Loucy (cell line): Measurements from ENCODE around the gene PGS1.
A peak's percentile ranks its signal among the peaks of the same experiment; 100 is the strongest.

Experiments used
- H2AFZ ChIP-seq: fragments of 200-600 bp; sonication (generic); 2 replicates; pipeline ENCODE4 v1.6.0; 2016; ENCODE audit warnings: antibody characterized with exemption, mild to moderate bottlenecking, low read length, moderate library complexity
- H3F3A ChIP-seq: fragments of 200-600 bp; 2 replicates; pipeline ENCODE4 v1.6.0; 2016; ENCODE audit warnings: antibody characterized with exemption, low read depth, mild to moderate bottlenecking
- H3K27me3 ChIP-seq: fragments of 200-600 bp; sonication (generic); 2 replicates; pipeline ENCODE4 v1.6.1; 2014; ENCODE audit warnings: low read length, mild to moderate bottlenecking; ENCODE audit not compliant: insufficient read depth, poor library complexity, severe bottlenecking
- H3K36me3 ChIP-seq: fragments of 200-600 bp; sonication (generic); 2 replicates; pipeline ENCODE4 v1.6.1; 2016; ENCODE audit warnings: low read length; ENCODE audit not compliant: insufficient read depth
- H3K4me1 ChIP-seq: fragments of 200-600 bp; sonication (generic); 2 replicates; pipeline ENCODE4 v1.5.1; 2014; ENCODE audit warnings: low read length, mild to moderate bottlenecking; ENCODE audit not compliant: insufficient read depth, poor library complexity, severe bottlenecking
- H3K4me2 ChIP-seq: fragments of 200-600 bp; sonication (generic); 2 replicates; pipeline ENCODE4 v1.6.0; 2014; ENCODE audit warnings: antibody characterized with exemption, low read length, low read depth, mild to moderate bottlenecking; ENCODE audit not compliant: poor library complexity, severe bottlenecking
- H3K4me3 ChIP-seq: fragments of 200-600 bp; sonication (generic); 2 replicates; pipeline ENCODE4 v1.5.1; 2014; ENCODE audit warnings: low read length, mild to moderate bottlenecking, mixed read lengths; ENCODE audit not compliant: poor library complexity, severe bottlenecking
- H3K79me2 ChIP-seq: fragments of 200-600 bp; sonication (generic); 2 replicates; pipeline ENCODE4 v1.6.1; 2014; ENCODE audit warnings: low read length; ENCODE audit not compliant: insufficient read depth
- H3K9ac ChIP-seq: fragments of 200-600 bp; sonication (generic); 2 replicates; pipeline ENCODE4 v1.6.0; 2014; ENCODE audit warnings: mild to moderate bottlenecking, low read depth, low read length, moderate library complexity; ENCODE audit not compliant: poor library complexity, severe bottlenecking
- H3K9me2 ChIP-seq: fragments of 200-600 bp; sonication (generic); replicated peaks from 2 replicates; pipeline ENCODE4 v1.6.1; 2016; ENCODE audit warnings: low read depth, low read length, mixed read lengths
- H3K9me3 ChIP-seq: fragments of 200-600 bp; sonication (generic); 2 replicates; pipeline ENCODE4 v1.6.1; 2014; ENCODE audit warnings: mild to moderate bottlenecking, antibody characterized with exemption, low read length, low read depth; ENCODE audit not compliant: insufficient read depth
- H4K20me1 ChIP-seq: fragments of 200-600 bp; sonication (generic); 2 replicates; pipeline ENCODE4 v1.6.0; 2014; ENCODE audit warnings: antibody characterized with exemption, low read length, mild to moderate bottlenecking; ENCODE audit not compliant: insufficient read depth, poor library complexity, severe bottlenecking
- EZH2phosphoT487 ChIP-seq: fragments of 200-600 bp; IDR thresholded peaks from 2 replicates; pipeline ENCODE4 v1.6.1; 2018; ENCODE audit warnings: antibody characterized with exemption, mild to moderate bottlenecking, moderate library complexity, borderline replicate concordance
- TF ChIP-seq, protein P1 (sequence below): fragments of 200-600 bp; sonication (generic); conservative IDR thresholded peaks from 2 replicates; pipeline ENCODE4 v1.5.1; 2014; ENCODE audit warnings: mild to moderate bottlenecking, antibody characterized with exemption, low read length

The PGS1 gene

DNA sequence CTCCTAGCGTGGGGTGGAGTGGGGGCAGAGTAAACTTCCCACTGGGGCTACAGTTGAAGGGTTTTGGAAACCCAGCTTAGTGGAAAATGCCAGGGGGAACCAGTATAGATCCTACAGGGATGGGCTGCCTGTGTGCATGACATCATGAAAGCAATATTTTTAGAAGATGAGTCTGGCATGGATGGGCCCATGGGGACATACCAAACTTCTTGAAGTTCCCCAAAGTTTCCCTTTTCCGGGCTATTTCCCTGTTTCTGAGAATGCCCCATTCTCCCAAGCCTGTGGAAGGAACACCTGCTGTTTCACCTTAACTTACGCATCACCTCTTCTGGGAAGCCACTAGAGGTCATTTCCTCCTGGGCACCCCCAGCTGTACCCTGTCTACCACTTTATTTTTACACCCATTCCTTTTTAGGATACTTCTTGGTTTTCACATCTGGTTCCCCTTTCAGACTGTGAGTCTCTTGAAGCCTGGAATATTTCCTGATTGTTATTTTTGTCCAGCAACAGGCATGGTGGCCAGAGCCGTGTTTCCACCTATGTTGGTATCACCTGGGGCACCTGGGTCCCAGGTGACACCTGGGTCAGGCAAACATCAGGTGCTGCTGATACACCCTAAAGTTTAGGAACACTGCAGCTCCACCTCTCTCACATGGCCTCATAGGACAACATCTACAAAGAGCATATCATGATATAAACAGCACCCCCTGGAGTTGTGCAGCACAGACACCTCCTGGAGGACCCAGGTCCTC, 28.4 kb upstream of the PGS1 start:
- Histone ChIP-seq H3K9me2 (no peaks in the 10 kb centered on the region), H3K36me3 (no peaks in the 10 kb centered on the region), H3K9ac (no peak overlapping the region), H3K9me3 (no peaks in the 10 kb centered on the region), H3K27me3 (no peaks in the 10 kb centered on the region), H3F3A (no peaks in the 10 kb centered on the region), H2AFZ (no peak overlapping the region), H3K4me3 (no peak overlapping the region), H3K79me2 (no peaks in the 10 kb centered on the region), H3K4me2 (no peak overlapping the region), H4K20me1 (no peaks in the 10 kb centered on the region), H3K4me1 (peaks cover 4% of the 10 kb centered on the region)
- no peak for TF ChIP-seq EZH2phosphoT487
- TF ChIP-seq, protein P1, sequence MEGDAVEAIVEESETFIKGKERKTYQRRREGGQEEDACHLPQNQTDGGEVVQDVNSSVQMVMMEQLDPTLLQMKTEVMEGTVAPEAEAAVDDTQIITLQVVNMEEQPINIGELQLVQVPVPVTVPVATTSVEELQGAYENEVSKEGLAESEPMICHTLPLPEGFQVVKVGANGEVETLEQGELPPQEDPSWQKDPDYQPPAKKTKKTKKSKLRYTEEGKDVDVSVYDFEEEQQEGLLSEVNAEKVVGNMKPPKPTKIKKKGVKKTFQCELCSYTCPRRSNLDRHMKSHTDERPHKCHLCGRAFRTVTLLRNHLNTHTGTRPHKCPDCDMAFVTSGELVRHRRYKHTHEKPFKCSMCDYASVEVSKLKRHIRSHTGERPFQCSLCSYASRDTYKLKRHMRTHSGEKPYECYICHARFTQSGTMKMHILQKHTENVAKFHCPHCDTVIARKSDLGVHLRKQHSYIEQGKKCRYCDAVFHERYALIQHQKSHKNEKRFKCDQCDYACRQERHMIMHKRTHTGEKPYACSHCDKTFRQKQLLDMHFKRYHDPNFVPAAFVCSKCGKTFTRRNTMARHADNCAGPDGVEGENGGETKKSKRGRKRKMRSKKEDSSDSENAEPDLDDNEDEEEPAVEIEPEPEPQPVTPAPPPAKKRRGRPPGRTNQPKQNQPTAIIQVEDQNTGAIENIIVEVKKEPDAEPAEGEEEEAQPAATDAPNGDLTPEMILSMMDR: peak; percentile 37

DNA sequence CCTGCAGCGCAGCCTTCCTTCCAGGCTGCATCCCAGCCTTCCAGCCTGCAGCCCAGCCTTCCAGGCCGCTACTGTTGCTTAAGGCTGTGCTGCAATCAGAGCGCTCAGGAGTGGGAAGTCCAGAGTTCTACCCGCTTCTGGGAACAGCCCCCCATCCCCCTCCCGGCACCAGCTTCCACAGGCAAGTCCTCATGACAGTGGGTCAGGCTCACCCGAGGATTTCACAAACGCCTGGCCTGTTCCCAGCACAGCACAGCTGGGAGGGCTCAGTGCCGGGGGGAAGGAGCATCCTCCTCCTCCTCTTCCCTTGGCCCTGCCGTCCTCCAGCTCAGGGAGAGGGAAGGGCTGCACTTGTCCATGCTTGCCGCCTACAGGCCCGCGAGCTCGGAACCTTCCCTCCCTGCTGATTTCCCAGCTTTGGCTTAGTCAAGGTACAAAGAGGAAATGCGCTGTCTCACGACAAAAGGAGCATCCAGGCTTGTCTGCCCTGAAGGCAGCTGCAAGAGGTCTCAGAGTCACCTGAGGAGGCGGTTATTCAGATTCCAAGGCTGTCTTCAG, 26.9 kb upstream of the PGS1 start:
- H2AFZ ChIP-seq: no peak overlapping the region

DNA sequence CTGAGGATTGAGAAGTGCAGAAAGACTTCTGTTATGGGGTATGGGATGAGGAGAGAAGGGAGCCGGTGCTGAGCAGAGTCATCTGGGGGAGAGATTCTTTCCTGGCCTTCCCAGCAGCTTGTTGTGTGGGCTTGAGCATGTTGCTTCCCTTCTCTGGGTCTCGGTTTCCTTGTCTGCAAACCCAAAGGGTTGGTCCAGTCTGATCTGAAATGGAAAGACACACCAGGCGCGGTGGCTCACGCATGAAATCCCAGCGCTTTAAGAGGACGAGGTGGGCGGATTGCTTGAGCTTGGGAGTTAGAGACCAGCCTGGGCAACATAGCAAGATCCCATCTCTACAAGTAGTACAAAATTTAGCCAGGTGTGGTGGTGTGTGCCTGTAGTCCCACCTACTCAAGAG, 24.6 kb upstream of the PGS1 start:
- Histone ChIP-seq H3K27me3 (no peaks in the 10 kb centered on the region), H3K4me3 (no peak overlapping the region)

More for the DNA sequence above, 26.9 kb upstream of the PGS1 start:
- Histone ChIP-seq H3K4me3 (no peak overlapping the region), H3K27me3 (no peaks in the 10 kb centered on the region), H3K9me3 (no peaks in the 10 kb centered on the region), H3K9me2 (no peaks in the 10 kb centered on the region), H3K4me1 (peaks cover 16% of the 10 kb centered on the region), H3K36me3 (no peaks in the 10 kb centered on the region), H3K9ac (no peak overlapping the region), H3K79me2 (no peaks in the 10 kb centered on the region), H4K20me1 (no peaks in the 10 kb centered on the region), H3F3A (peaks cover 5% of the 10 kb centered on the region; the same call in 1 of the 2 replicates), H3K4me2 (no peak overlapping the region)
- TF ChIP-seq EZH2phosphoT487: no peak
- TF ChIP-seq, protein P1: no peak

More for the DNA sequence above, 24.6 kb upstream of the PGS1 start:
- Histone ChIP-seq H3K36me3 (no peaks in the 10 kb centered on the region), H3K9me2 (no peaks in the 10 kb centered on the region), H3K4me2 (no peak overlapping the region), H3K79me2 (no peaks in the 10 kb centered on the region), H3K9me3 (no peaks in the 10 kb centered on the region), H3F3A (peaks cover 5% of the 10 kb centered on the region; the same call in 1 of the 2 replicates), H3K9ac (no peak overlapping the region), H4K20me1 (no peaks in the 10 kb centered on the region), H2AFZ (no peak overlapping the region), H3K4me1 (peaks cover 26% of the 10 kb centered on the region)
- TF ChIP-seq, protein P1: no peak
- no peak for TF ChIP-seq EZH2phosphoT487
